Neutrophil (primary cell): Measurements from ENCODE around the gene ACTL10.
A peak's percentile ranks its signal among the peaks of the same experiment; 100 is the strongest.

Source experiments
- H3K27ac ChIP-seq: fragments of 200-600 bp; sonication (generic); 2 replicates; pipeline ENCODE4 v1.5.1; 2016; ENCODE audit warnings: mild to moderate bottlenecking, moderate library complexity
- H3K27me3 ChIP-seq: fragments of 200-600 bp; sonication (generic); 2 replicates; pipeline ENCODE4 v1.6.0; 2016; ENCODE audit warnings: mild to moderate bottlenecking
- H3K36me3 ChIP-seq: fragments of 200-600 bp; sonication (generic); 2 replicates; pipeline ENCODE4 v1.5.1; 2017
- H3K4me1 ChIP-seq, 2 experiments: fragments of 200-600 bp in 1 of 2; sonication (generic) in 1 of 2; 1 replicate in 1 of 2; 2 replicates in 1 of 2; pipeline versions ENCODE4 v1.5.1 to v1.6.1; 2013 to 2016; ENCODE audit warnings: low read depth in 1 of 2, low read length in 1 of 2, mild to moderate bottlenecking in 1 of 2, moderate library complexity in 1 of 2; ENCODE audit not compliant: control insufficient read depth in 1 of 2, insufficient read depth in 1 of 2
- H3K4me3 ChIP-seq, 2 experiments: fragments of 200-600 bp in 1 of 2; sonication (generic) in 1 of 2; 1 replicate in 1 of 2; 2 replicates in 1 of 2; pipeline ENCODE4 v1.5.1; 2013 to 2016; ENCODE audit warnings: low read depth in 1 of 2, low read length in 1 of 2, mild to moderate bottlenecking in 1 of 2, moderate library complexity in 1 of 2
- H3K9me3 ChIP-seq: fragments of 200-600 bp; sonication (generic); 2 replicates; pipeline ENCODE4 v1.5.1; 2016
- CTCF ChIP-seq: fragments of 200-600 bp; sonication (generic); IDR thresholded peaks from 2 replicates; pipeline ENCODE4 v1.5.1; 2016; ENCODE audit warnings: antibody characterized with exemption

Gene ACTL10

GRCh38 chr20:33671573-33672288, 5.0 kb downstream of the ACTL10 start:
- no peaks in the 10 kb centered on the region for H3K9me3 ChIP-seq
- peaks cover 28 to 29% of the 10 kb centered on the region in 2 experiments for H3K4me1 ChIP-seq
- no peaks in the 10 kb centered on the region for H3K27me3 ChIP-seq
- TF ChIP-seq CTCF = no peak
- H3K4me3 ChIP-seq = no peak overlapping the region
- H3K36me3 ChIP-seq = no peaks in the 10 kb centered on the region
- no peak overlapping the region for H3K27ac ChIP-seq

- Histone ChIP-seq H3K4me3 (no peak overlapping the region), H3K27me3 (no peaks in the 10 kb centered on the region), H3K27ac (no peak overlapping the region), H3K36me3 (no peaks in the 10 kb centered on the region), H3K4me1 (peaks cover 20 to 22% of the 10 kb centered on the region in 2 experiments), H3K9me3 (no peaks in the 10 kb centered on the region)
- no peak for TF ChIP-seq CTCF
These were observed 5.8 kb downstream of the ACTL10 start for GRCh38 chr20:33672426-33673113.

- H3K36me3 ChIP-seq = no peaks in the 10 kb centered on the region
- no peaks in the 10 kb centered on the region for H3K27me3 ChIP-seq
- no peaks in the 10 kb centered on the region for H3K9me3 ChIP-seq
- TF ChIP-seq CTCF = no peak
- peaks cover 15 to 17% of the 10 kb centered on the region in 2 experiments for H3K4me1 ChIP-seq
- no peak overlapping the region for H3K27ac ChIP-seq
- H3K4me3 ChIP-seq = no peak overlapping the region
These were observed 6.3 kb downstream of the ACTL10 start for GRCh38 chr20:33673114-33673409.

- H3K4me3 ChIP-seq = peak overlapping the region; percentile 65 to 70
- H3K9me3 ChIP-seq = no peaks in the 10 kb centered on the region
- H3K27ac ChIP-seq = peak overlapping the region; percentile 42
- H3K27me3 ChIP-seq = no peaks in the 10 kb centered on the region
- TF ChIP-seq CTCF = no peak
- H3K36me3 ChIP-seq = no peaks in the 10 kb centered on the region
- H3K4me1 ChIP-seq = peaks cover 11 to 14% of the 10 kb centered on the region in 2 experiments
These were observed 6.9 kb downstream of the ACTL10 start for GRCh38 chr20:33673410-33674293.

GRCh38 chr20:33674294-33675135, 7.8 kb downstream of the ACTL10 start, which contains the start of gene NECAB3:
Gene NECAB3 (minus strand): TSS chr20:33674428. CDS start chr20:33674352, 76 bp downstream.
- Histone ChIP-seq H3K36me3 (peaks cover under 1% of the 10 kb centered on the region), H3K4me3 (peak within 1 kb of the TSS; percentile 65 to 70), H3K9me3 (no peaks in the 10 kb centered on the region), H3K27me3 (no peaks in the 10 kb centered on the region), H3K27ac (peak within 1 kb of the TSS; percentile 42), H3K4me1 (peaks cover 11 to 14% of the 10 kb centered on the region in 2 experiments)
- peak; percentile 11 for TF ChIP-seq CTCF
